Fibroblast of lung (primary cell): ENCODE data around the gene HOXD4. TPM values are rescaled to one million over a fixed set of nuclear protein-coding genes. Genes with fewer than 3 reads are reported as not detected.

Experiments
- DNase-seq, 2 donors: peaks; one replicate each; pipeline versions ENCODE4 v3.0.0 to v3.0.0-alpha.2; 2010; ENCODE audit warnings: low read depth in 2 of 2
- H2AFZ ChIP-seq: 2 replicates; pipeline ENCODE4 v1.5.1; 2012; ENCODE audit warnings: low read length, control low read depth, inconsistent platforms
- H3K27ac ChIP-seq: 2 replicates; pipeline ENCODE4 v1.5.1; 2011; ENCODE audit warnings: low read length, control low read depth; ENCODE audit not compliant: insufficient read depth
- H3K27me3 ChIP-seq: 2 replicates; pipeline ENCODE4 v1.5.1; 2011; ENCODE audit warnings: mild to moderate bottlenecking, low read length; ENCODE audit not compliant: control insufficient read depth, insufficient read depth
- H3K36me3 ChIP-seq: 2 replicates; pipeline ENCODE4 v1.5.1; 2011; ENCODE audit warnings: low read length; ENCODE audit not compliant: control insufficient read depth, insufficient read depth
- H3K4me1 ChIP-seq: 2 replicates; pipeline ENCODE4 v1.5.1; 2011; ENCODE audit warnings: low read length; ENCODE audit not compliant: control insufficient read depth, insufficient read depth; ENCODE audit errors: extremely low read depth
- H3K4me2 ChIP-seq: 2 replicates; pipeline ENCODE4 v1.5.1; 2011; ENCODE audit warnings: low read length, control low read depth; ENCODE audit not compliant: insufficient read depth; ENCODE audit errors: extremely low read depth
- H3K4me3 ChIP-seq, 4 experiments: fragments of 200-600 bp in 1 of 4; sonication (generic) in 1 of 4; replicated peaks in 1 of 4; 2 replicates each; pipeline ENCODE4 v1.5.1; 2011 to 2016; ENCODE audit warnings: low read length in 4 of 4, low read depth in 3 of 4, mild to moderate bottlenecking in 3 of 4, control low read depth in 2 of 4, inconsistent platforms in 1 of 4, mixed read lengths in 1 of 4; ENCODE audit not compliant: insufficient read depth in 1 of 4; ENCODE audit errors: control extremely low read depth in 1 of 4
- H3K79me2 ChIP-seq: 2 replicates; pipeline ENCODE4 v1.5.1; 2012; ENCODE audit warnings: mild to moderate bottlenecking, low read length, inconsistent platforms; ENCODE audit not compliant: control insufficient read depth, insufficient read depth
- H3K9ac ChIP-seq: 2 replicates; pipeline ENCODE4 v1.5.1; 2011; ENCODE audit warnings: mild to moderate bottlenecking, low read length, control low read depth; ENCODE audit not compliant: insufficient read depth
- H3K9me3 ChIP-seq: 2 replicates; pipeline ENCODE4 v1.5.1; 2012; ENCODE audit warnings: low read depth, low read length; ENCODE audit not compliant: control insufficient read depth, insufficient read depth
- H4K20me1 ChIP-seq: 2 replicates; pipeline ENCODE4 v1.5.1; 2011; ENCODE audit warnings: low read length; ENCODE audit not compliant: control insufficient read depth, insufficient read depth; ENCODE audit errors: extremely low read depth
- CTCF ChIP-seq, 2 donors: IDR thresholded peaks in 1 of 2; conservative IDR thresholded peaks in 1 of 2; 1 replicate in 1 of 2; 2 replicates in 1 of 2; pipeline ENCODE4 v1.5.1; 2011 to 2012; ENCODE audit warnings: low read length in 2 of 2, control low read depth in 1 of 2, inconsistent platforms in 1 of 2, low read depth in 1 of 2, mild to moderate bottlenecking in 1 of 2
- EZH2 ChIP-seq: IDR thresholded peaks from 2 replicates; pipeline ENCODE4 v1.5.1; 2012; ENCODE audit warnings: low read length, control low read depth, mild to moderate bottlenecking; ENCODE audit errors: missing control alignments
- polyA plus RNA-seq, 2 donors: library from polyadenylated mRNA; depleted of rRNA in 1 of 2; stranded (reverse) in 1 of 2; unstranded in 1 of 2; fragments of >200 nt; gene quantifications; 2 replicates each; pipeline ENCODE4 v1.2.1, GENCODE V29; 2011 to 2012; ENCODE audit warnings: missing spikeins in 1 of 2
- total RNA-seq: library from RNA; depleted of rRNA; stranded (reverse); fragments of >200 nt; gene quantifications from 2 replicates; pipeline ENCODE4 v1.2.1, GENCODE V29; 2014

The HOXD4 gene
- total and polyA plus RNA-seq, 2 donors (not counting 1 experiment from before 2014, with no cell fraction given): not detected

- Histone ChIP-seq H3K27me3 (peaks cover 35% of the 10 kb centered on the region), H3K4me2 (peak overlapping the region; percentile 82), H3K9ac (no peak overlapping the region), H3K4me1 (no peaks in the 10 kb centered on the region), H3K27ac (no peak overlapping the region), H4K20me1 (no peaks in the 10 kb centered on the region), H2AFZ (no peak overlapping the region), H3K36me3 (no peaks in the 10 kb centered on the region), H3K79me2 (no peaks in the 10 kb centered on the region), H3K9me3 (no peaks in the 10 kb centered on the region), H3K4me3 (peak overlapping the region in 3 of 4 experiments; percentile 41 to 52 (median 44))
- TF ChIP-seq CTCF (conservative IDR thresholded peaks at IDR 0.05 in 1 of 2, IDR thresholded peaks at IDR 0.05 in 1 of 2; ENCODE audit: low read depth in 1 of 2, low read length in 2 of 2) (no peak), EZH2 (no peak)
- DNase-seq: no peak
These were observed 36.0 kb downstream of the HOXD4 start for GRCh38 chr2:176187200-176187898.

- peak within 1 kb of the TSS; percentile 82 for H3K4me2 ChIP-seq
- H4K20me1 ChIP-seq: no peaks in the 10 kb centered on the region
- H3K27me3 ChIP-seq: peaks cover 35% of the 10 kb centered on the region
- peak within 1 kb of the TSS; percentile 39 for H2AFZ ChIP-seq
- H3K9me3 ChIP-seq: no peaks in the 10 kb centered on the region
- no peak within 1 kb of the TSS for H3K9ac ChIP-seq
- H3K4me3 ChIP-seq: peak within 1 kb of the TSS; percentile 31 to 52 (median 42)
- no peak within 1 kb of the TSS for H3K27ac ChIP-seq
- H3K36me3 ChIP-seq: no peaks in the 10 kb centered on the region
- H3K79me2 ChIP-seq: no peaks in the 10 kb centered on the region
- TF ChIP-seq CTCF (conservative IDR thresholded peaks at IDR 0.05 in 1 of 2, IDR thresholded peaks at IDR 0.05 in 1 of 2; ENCODE audit: low read depth in 1 of 2, low read length in 2 of 2) (no peak), EZH2 (no peak)
- peak in 1 of 2 donors; percentile 42 for DNase-seq
- H3K4me1 ChIP-seq: no peaks in the 10 kb centered on the region
These were observed 36.8 kb downstream of the HOXD4 start, which contains the start of gene HOXD1 for GRCh38 chr2:176187899-176188773. HOXD1 (plus strand) TSS chr2:176188668; CDS start chr2:176188802, 134 bp downstream.
